Left ventricle myocardium superior (tissue), 1 donor: ENCODE data around the gene DTD1. TPM values are rescaled to one million over a fixed set of nuclear protein-coding genes. Genes with fewer than 3 reads are reported as not detected.

Experiments
- ATAC-seq: fragments of 200-7000 bp; cut with Tn5 transposase; one replicate; pipeline ENCODE4 v1.9.1; 2020; ENCODE audit warnings: mild to moderate bottlenecking, moderate library complexity
- DNase-seq: peaks from one replicate; pipeline ENCODE4 v3.0.0-alpha.2; 2020
- intact Hi-C: fragments of 100-400 bp; cut with micrococcal nuclease; formaldehyde crosslinking; loops from one replicate; pipeline ENCODE4 v1.11.0; 2022
- total RNA-seq: library from RNA; stranded (reverse); fragmentation: NEBNext Ultra II Directional; extraction: Animal tissue kit (Norgen Biotek cat#: 25700); gene quantifications from one replicate; pipeline ENCODE4 v1.2.1, GENCODE V29; 2021
- donor health status: DM: no; HTN: yes; CAD: no; lungs with severe emphysema.

DTD1 gene
- total RNA-seq, 1 donor from 2014 or later = 10.7 TPM

DNA sequence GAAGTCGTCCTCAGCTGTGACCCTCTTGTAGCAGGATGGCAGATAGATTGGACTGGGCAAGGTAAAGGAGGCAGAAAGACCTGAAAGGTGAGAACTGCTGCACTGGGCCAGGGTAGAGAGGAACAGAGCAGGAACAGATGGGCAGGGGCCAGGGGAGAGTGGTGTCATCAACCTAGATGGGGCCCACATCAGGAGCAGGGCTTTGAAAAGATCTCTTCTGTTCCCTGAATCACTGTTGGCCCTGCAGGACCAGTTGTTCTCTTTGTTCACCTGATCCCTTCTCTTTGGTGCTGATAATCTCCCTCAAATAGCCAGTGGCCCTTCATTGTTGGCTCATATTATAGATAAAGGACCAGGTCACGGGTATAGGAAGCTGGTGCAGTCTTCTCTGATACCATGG lies 59.9 kb downstream of the DTD1 start:
- intact Hi-C loops = no loop called here
- DNase-seq = no peak
- no peak for ATAC-seq

DNA sequence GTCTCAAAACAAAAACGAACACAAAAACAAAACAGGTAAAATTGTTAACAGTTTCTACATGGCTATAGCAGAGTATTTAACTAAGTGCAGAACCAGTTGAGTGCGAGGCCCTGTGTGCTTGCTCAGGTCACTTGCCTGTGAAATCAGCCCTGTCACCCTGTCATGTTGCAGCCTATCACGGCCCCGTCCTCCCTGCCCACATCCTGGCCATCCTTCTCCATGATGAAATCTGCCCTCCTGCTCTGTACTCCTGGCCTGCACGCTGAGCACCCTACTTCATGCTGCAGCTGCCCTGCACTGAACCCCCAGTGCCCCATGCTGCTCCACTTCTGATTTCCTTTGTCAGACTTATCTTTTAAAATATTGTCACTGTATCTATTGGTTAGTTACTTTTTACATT lies 62.4 kb downstream of the DTD1 start:
- DNase-seq (no peak), ATAC-seq (no peak)
- intact Hi-C loops = no loop called here

DNA sequence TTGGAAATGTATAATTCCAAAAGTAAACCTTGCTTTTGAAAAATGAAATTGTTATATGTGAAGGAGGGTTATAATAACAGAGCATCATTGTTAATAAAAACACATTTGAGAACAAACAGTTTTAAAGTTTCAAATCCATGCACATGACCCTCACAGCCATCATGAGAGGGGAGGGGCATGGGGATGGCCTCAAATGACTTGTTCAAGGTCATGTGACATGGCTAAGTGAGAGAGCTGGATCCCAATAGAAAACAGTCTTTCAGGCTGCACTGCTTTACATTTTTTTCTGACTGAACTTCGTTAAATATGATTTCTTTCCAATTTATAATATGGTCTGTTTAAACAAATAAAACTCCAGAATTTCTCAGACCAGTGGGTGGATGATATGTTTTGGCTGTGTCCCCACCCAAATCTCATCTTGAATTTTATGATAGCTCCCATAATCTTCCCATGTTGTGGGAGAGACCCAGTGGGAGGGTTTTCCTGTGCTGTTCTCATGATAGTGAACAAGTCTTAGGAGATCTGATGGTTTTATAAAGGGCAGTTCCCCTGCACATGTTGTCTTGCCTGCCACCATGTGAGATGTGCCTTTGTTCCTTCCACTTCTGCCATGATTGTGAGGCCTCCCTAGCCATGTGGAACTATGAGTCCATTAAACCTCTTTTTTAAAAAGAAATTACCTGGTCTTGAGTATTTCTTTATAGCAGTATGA lies 66.0 kb downstream of the DTD1 start:
- DNase-seq (no peak), ATAC-seq (no peak)
- intact Hi-C loops = no loop called here

DNA sequence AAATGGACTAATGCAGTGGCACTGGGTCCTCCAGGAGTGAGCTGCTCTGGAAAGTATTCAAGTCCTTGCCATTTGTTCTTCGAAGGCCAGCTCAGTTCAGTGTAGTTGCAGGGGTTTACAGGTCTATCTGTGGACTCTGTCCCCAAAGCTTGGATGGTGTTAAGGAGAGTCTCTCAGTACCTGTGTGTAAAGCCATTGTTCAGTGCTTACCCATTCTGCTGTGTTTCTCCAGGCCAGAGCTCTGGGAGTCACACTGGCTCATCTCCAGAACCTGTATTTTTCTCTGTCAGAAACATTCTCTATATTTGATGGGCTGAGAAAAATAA lies 66.6 kb downstream of the DTD1 start:
- DNase-seq (no peak), ATAC-seq (no peak)
- intact Hi-C loops = no loop called here

DNA sequence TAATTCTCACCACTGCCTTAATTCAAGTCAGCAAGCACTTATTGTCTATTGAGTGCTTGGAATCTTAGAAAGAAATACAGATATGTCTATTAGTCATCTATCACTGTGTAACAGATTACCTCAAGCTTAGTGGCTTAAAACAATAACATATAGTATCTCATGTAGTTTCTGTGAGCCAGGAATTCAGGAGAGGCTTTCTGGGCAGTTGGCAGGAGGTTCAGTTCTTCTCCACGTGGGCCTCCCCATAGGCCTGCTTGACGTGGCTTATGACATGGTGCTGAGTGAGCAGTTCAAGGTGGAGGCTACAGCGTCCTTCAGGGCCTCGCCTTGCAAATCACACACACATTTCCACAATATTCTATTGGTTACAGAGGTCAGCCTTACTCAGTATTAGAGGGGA lies 69.7 kb downstream of the DTD1 start:
- ATAC-seq = peak; percentile 45
- intact Hi-C loops = no loop called here
- no peak for DNase-seq

DNA sequence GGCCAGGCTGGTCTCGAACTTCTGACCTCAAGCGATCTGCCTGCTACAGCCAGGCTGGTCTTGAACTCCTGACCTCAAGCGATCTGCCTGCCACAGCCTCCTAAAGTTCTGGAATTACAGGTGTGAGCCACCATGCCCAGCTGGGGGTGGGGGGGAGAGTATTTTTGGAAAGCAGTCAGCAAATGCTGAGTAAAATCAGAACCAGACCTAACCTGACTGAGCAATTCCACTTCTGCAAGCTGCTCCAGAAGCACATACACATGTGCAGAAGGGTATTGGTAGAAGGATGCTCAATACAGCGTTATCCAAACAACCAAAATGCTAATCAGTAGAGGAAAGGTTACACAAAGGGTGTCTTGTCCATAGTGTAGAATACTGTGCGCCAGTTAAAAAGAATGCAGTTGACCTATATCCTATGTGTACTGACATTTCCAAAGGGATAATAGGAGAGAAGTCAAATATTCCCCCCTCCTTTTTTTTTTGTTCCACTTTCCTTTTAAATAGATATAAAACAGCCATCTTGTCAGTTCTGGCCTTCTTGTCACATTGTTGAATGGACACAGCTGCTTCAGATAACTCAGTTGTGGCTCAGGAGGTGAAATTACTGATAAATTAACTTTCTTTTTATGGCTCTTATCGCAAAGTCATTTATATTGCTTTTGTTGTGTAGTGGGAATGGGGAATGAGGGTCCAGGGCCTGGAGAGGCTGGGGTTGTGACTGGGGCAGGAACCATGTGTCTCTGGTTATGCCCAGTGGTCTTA lies 74.6 kb downstream of the DTD1 start:
- ATAC-seq (no peak), DNase-seq (no peak)
- intact Hi-C loops = no loop called here

DNA sequence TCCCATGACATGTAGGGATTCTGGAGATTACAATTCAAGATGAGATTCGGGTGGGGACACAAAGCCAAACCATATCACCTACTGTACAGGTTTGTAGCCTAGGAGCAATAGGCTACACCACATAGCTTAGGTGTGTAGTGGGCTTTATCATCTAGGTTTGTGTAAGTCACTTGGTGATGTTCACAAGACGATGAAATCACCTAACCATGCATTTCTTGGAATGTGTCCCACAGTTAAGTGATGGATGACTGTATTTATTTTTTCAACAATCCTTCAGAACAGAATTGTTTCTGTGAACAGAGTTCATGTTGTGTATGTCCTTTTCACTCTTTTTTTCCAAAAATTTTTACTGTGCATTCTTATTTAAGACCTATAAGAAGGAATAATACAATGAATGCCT lies 76.1 kb downstream of the DTD1 start:
- no peak for ATAC-seq
- intact Hi-C loops = no loop called here
- DNase-seq = no peak

DNA sequence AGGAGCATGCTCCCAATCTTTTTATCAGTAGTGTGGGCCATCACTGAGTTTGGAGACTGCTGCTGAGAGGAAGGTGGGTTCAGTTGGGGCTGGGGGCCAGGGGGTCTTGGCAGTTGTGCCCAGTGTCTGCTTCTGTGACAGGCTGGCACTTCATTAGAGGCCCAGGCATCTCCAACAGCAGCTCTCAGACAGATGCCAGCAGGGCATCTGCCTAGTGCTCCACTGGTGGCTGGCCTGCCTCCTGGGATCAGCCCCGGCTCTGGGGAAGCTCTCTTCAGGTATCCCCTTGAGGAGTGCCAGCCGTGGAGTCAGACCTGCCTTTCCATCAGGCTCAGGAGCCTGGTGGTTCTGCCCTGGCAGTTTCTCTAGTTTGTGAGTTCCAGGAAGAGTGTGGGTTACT lies 77.3 kb downstream of the DTD1 start:
- ATAC-seq (no peak), DNase-seq (no peak)
- intact Hi-C loops = no loop called here

DNA sequence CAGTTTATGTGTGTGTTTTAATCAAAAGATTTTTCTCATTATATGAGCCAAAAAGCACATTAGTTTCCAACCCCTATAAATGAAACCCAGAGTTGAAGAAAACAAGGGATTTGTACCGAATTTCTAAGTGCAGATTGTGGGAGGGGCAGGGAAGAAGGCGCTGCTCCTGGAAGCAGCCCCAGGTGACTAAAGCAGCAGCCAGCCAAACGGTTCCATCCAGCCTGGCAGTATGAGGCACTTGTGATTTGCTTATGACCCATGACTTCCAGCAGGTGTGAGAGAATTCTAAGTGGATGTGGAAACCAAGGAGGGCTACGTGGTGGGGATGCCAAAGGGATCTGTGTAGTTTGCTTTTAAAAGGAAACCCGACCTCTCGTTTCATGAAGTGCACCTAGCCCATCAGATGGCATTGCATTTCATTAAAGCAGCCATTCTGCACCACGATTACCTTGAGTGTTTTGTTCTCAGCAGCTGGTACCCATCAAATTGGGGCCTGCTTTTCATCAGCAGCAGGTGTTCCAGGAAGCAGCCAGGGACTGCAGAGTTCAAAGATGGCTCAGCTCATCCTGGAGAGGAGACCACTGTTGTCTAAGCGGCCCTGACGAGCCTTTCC lies 79.1 kb downstream of the DTD1 start:
- intact Hi-C loops = no loop called here
- ATAC-seq (no peak), DNase-seq (no peak)

DNA sequence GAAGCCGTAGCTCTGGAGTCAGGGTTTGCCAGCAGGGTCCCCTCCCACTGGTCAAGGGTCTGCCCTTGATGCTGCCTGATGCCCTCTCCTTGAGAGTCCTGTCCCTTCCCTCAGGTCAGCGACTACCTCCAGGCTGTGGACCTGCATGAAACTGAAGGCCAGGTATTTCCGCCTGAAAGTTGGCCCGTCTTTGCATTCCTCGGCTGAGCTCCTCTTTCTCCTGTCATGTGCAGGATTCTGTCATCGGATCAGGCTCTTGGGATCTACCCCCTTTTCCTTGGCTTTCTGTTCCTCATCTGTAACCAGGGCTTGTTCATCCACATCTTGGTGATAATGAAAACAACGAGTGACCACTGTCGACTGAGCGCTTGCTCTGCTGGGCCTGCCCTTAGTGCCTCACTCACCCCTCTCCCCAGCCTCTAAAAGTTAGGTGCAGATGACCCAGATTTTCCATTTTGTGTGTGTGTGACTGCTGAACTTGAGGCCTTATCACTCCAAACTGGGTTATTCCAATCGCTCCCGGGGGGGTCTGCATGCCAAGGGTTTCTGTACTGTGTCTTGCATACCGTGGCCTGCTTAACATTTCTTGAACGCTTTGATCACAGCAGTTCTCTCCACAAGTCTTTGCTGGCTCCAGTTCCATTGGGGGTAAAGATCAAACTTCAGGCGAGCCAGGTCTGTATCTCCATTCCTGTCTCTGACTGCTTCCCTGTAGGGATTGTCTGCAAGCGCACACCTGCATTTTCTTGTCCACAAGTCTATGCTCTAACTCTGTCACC lies 81.6 kb downstream of the DTD1 start:
- ATAC-seq (no peak), DNase-seq (no peak)
- intact Hi-C loops = no loop called here

DNA sequence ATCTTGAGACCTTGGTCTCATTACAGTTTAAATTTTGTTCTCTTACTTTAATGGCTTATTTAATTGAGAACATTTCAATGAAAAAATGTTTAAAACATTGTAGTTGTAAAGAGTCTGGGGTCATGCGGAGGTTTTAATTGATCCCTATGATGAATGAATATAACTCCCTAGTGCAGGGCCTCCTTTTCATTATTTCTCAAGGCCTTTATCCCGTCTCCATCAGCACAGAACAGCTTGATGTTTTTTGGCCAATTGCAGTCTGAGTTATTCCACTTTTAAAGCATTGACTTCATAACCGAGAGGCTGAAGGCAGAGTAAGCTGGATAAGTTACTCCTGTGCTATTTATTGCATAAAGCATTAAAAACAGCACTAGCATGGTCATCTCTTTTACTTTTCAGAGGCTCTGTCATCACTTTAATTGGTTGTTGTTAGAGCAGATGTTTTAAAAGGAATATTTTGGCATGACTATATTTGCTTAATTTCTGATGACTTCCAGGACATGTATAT lies 83.4 kb downstream of the DTD1 start:
- DNase-seq (no peak), ATAC-seq (no peak)
- intact Hi-C loops = no loop called here

DNA sequence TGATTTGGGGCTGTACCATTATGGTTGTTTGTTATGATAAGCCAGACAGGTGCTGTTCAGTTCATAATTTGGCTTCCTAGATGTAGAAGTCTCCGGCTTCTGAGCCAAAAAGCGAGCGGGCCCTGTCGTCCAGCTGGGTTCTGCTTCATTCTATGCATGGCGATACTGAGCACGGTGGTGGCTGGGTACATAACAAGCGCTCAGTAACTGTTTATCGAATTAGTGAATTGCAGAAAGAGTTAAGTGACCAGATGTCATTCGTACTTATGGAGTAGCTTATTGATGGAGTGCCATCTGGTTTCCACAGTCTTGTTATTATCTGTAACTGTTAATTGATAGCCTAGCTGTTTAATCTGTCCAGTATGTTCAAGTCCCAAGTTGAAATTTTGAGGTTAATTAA lies 85.0 kb downstream of the DTD1 start:
- intact Hi-C loops = no loop called here
- ATAC-seq (no peak), DNase-seq (no peak)

DNA sequence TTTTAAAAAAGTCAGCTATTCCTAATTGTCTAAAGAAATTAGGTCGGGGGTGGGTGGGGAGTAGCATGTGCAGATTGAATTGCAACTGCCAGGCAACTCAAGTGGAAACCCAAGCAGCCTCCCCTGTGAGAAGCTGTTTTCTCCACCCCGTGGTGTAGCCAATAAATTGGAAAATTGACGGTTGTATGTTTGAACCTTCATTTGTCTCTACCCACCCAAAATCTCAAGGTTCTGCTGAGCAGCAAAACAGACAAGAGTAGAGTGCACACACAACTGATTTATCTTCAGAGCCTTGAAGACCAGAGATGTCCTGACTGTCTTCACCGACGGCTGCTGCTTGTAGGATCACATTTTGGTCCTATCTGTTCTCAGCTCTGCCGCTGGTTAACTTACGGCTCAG lies 88.5 kb downstream of the DTD1 start:
- DNase-seq (no peak), ATAC-seq (no peak)
- intact Hi-C loops = no loop called here

DNA sequence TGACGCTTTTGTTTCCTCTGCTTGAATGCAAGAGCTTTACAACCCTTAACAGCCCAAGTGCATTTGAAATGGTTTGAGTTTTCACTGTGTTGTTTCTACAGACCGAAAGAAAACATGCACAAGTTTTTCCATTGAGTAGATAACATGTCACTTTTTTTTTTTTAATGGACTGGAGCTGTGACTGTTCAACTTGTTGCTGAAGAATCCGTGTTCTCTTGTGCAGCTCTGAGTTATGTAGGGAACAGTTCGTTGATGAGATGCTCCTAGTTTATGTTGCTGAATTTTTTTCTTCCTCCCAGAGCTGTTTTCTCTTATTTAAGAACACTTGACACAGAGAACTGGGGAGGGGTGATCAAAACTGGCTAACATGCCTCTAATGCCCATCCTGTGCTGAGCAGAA lies 89.3 kb downstream of the DTD1 start:
- intact Hi-C loops = no loop called here
- no peak for ATAC-seq
- DNase-seq = no peak

DNA sequence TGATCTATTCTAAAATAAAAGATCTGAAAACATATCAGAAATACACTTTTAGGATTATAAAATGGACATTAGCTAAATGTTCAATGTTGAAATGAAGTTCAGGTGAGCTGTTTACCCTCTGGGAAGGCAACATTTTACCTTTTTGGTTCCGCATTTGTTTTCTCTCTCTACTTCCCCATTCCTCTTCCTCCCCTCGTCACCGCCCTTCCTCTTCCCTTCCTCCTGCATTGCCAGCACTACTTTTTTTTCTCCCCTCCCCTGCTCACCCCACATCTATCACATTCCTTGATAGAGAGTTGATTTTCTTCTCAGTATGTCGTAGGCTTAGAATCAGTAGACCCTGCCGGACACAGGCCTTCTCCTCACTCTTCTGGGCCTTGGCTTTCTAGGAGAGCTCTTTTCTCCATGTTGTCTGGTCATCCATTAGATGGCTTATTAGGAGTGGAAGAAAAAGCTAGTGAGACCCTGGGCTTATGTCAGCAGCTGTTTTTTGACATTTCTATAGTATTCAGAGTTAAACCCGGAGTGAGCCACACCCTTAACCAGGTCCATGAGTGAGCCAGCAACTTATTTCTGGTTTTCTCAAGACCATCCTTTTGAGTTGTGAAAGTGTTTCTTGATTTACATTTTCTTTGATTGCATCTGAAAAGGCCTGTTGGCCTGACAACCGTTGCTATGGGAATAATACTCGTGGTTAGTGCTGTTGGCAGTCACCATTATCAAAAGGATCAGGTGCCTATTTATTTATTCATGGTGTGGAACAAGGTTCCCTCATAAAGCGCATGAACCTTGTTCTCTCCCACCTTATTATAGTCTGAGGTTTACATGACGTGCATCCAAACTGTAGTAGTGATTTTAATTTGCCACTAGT lies 90.9 kb downstream of the DTD1 start:
- intact Hi-C loops = no loop called here
- no peak for ATAC-seq
- no peak for DNase-seq

DNA sequence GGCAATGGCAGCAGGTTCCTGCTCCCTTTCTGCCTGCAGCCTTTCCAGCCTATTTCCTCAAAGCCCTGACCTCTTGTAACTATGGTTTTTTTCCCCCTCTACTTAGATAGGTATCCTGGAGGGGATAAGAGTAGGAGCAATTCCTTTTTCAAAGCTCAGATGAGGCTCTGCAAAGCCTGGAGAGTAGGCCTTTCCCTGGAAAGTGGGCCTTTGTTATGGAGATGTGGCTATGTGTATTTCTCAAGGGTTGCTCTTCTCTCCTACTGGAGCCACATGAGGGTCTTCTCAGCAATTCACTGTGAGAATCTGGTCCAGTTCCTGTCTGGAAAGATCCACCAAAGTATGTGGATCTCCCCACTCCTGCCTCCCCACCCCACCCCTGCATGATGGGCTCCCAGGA lies 96.0 kb downstream of the DTD1 start:
- intact Hi-C loops = no loop called here
- ATAC-seq (no peak), DNase-seq (no peak)

DNA sequence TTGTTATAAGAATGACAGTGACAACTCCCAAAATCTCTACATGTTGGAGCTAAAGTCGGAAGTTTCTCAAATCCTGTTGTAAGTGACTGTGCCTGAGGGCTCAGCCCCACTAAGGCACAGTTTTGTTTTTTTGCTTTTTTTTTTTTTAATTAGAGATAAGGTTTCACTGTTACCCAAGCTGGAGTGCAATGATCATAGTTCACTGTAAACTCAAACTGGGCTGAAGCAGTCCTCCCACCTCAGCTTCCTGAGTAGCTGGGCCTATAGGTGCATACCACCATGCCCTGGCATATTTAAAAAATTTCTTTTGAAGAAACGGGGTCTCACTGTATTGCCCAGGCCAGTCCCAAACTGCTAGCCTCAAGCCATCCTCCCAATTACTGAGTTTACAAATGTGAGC lies 96.9 kb downstream of the DTD1 start:
- intact Hi-C loops = no loop called here
- DNase-seq (no peak), ATAC-seq (no peak)

DNA sequence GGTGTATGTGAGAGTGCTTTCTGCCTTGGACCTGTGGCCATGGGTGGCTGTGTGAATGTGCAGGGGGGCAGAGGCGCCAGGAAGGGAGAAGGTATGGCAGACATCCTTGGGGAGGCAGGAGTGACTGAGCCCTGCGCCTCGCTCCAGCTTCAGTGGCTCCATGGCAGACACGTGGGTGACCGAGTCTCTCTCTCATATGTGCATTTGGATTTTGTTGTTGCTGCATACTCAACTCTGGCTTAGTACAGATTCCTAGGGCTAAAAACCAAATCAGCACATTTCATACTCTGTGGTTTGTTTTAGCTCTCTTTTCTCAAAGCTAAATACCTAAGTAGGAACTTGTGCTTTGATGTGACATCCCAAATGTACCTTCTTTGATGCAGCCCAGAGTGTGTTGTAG lies 97.6 kb downstream of the DTD1 start:
- no peak for ATAC-seq
- intact Hi-C loops = no loop called here
- no peak for DNase-seq

DNA sequence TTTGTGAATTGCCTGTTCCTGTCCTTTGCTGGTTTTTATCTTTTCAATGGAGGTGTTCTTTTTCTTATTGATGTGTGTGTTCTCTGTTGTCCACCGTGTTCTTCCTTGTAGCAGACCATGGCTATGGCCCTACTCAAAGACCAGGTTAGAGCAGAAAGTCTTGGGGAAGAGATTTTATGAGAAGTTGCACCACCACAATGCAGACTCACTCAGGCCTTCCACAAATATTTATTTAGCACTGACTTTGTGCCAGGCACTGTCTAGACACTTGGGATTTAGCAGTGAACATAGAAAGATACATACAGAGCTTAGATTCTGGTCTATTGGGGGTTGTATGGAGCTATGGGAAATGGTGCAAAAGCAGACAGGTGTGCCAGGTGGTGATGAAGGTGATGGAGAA lies 98.8 kb downstream of the DTD1 start:
- intact Hi-C loops = no loop called here
- ATAC-seq (no peak), DNase-seq (no peak)
